Left cardiac atrium (tissue), 4 donors: ENCODE measurements around the gene CD244. TPM values are rescaled to one million over a fixed set of nuclear protein-coding genes. Genes with fewer than 3 reads are reported as not detected.
A peak's percentile ranks its signal among the peaks of the same experiment; 100 is the strongest.

Experiments used
- ATAC-seq, 2 donors: fragments of 200-7000 bp; cut with Tn5 transposase; one replicate each; pipeline ENCODE4 v1.9.1; 2020; ENCODE audit warnings: mild to moderate bottlenecking in 2 of 2, moderate library complexity in 2 of 2
- DNase-seq: peaks from one replicate; pipeline ENCODE4 v3.0.0-alpha.2; 2020
- intact Hi-C, 2 donors: fragments of 100-400 bp; cut with DNase I; formaldehyde crosslinking; loops; one replicate each; pipeline versions ENCODE4 v1.14.1 to v1.15.1; 2022 to 2023
- total RNA-seq, 2 donors: library from RNA; stranded (reverse); fragmentation: NEBNext Ultra II Directional; extraction: Animal tissue kit (Norgen Biotek cat#: 25700); gene quantifications; one replicate each; pipeline ENCODE4 v1.2.1, GENCODE V29; 2021
- donor health status: DM: no; HTN: yes; CAD: no.
- donor health status: DM: no; HTN: yes; CAD: no; lungs with severe emphysema.
- donor health status: DM: yes; HTN: yes; CAD: no.
- donor health status: Dilated cardiomyopathy.

CD244 gene
- total RNA-seq, 2 donors from 2014 or later, result 0.50 to 0.80 TPM

DNA sequence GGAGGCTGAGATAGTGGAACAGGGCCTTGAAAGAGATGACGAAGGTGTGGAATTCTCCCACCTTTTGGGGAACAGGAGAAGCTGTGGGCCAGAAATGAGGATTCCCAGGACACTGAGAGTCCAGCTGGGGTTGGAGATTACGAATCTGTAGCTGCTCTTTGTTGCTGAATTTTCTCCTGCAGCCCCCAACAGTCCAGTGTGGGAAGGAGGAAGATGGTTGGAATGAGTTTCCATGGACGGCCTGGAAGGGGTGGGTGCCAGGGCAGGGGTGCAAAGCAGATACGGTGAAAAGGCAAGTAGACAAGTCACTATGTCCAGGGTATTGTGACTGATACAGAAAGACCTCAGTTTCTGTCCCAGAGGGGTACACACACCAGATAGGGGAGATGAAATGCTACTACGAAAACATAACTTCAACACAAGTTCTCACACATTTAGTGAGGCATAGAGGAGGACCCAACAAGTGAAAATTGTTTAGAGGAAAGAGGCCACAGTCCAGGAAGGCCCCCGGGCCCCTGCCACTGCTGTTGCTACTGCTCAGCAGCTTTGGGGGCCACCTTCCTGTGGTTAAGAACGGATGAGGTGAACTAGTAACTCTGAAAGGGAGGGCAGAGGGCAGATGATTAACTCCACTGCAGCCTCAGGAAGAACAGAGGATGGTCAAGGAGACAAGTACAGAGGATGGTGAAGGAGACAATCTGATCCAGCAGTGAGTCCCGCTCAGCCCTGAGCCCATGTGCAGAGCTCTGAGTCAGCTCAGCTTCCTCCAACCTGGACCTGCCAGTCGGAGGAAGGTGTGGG, 7.3 kb downstream of the CD244 start:
- no peak for DNase-seq
- intact Hi-C loops, result no loop called here
- no peak for ATAC-seq

DNA sequence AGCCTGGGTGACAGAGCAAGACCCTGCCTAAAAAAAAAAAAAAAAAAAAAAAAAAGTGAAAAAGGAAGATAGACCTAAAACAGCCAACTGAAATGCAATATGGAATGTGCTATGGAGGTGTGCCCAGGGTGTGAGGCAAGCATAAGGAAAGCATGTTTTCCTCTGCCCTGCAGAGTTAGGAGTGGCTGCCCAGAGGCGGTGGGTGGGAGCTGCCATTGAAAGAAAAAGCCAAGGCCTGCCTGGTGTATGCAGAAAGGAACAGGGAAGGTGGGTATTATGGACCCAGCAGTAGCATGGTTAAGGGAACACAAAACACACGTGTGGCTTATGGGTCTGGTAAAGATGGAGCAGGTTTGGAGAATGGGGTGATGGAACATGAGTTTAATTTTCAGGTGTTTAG, 8.9 kb downstream of the CD244 start:
- ATAC-seq (no peak), DNase-seq (no peak)
- intact Hi-C loops, result no loop called here

DNA sequence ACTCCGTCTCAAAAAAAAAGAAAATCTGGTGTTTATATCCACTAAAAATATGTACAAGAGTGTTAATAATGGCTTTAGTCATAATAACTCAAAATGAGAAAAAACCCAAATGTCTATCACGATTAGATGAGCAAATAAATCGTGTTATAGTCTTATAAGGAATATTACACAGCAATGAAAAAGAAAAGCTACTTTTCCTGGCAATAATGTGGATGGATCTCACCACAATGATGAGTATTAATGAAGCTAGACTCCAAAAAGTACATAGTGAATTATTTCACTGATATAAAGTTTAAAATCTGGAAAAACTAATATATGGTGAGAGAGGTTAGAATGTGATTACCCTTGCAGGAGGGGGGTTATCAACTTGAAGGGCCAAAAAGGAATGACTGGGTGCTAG, 9.7 kb downstream of the CD244 start:
- DNase-seq (no peak), ATAC-seq (no peak)
- intact Hi-C loops, result no loop called here

DNA sequence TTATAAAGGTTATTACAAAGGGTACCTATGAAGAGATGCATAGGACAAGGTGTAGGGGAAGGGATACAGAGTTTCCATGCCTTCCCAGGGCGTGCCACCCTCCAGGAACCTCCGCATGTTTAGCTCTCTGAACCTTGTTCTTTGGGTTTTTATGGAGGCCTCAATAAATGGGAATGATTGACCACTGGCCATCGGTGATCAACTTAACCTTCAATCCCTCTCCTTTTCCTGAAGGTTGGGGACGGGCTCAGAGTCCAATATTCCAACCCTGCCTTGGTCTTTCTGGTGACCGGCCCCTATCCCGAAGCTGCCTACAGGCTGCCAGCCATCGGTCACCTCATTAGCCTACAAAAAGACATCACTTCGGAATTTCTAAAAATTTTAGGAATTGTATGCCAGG, 11.7 kb downstream of the CD244 start:
- DNase-seq, result no peak
- intact Hi-C loops, result no loop called here
- ATAC-seq, result no peak

DNA sequence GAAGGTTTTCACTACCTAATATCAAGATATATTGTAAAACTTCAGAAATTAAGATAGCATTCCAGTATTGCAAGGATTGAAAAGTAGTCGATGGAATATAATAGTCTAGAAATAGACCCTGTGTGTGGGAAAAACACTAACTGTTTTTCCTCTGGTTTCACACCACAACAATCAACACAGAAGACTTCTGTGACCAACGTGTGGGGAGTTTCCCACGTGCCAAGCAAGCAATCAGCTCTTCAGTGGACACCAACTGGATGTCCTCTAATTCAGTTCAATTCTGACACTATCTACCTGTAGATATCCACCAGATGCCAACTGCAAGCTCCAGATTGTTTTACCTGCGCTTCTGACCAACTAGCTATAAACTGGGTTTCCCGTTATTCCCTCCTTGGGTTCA, 12.1 kb downstream of the CD244 start:
- DNase-seq, result no peak
- intact Hi-C loops, result no loop called here
- ATAC-seq, result no peak

DNA sequence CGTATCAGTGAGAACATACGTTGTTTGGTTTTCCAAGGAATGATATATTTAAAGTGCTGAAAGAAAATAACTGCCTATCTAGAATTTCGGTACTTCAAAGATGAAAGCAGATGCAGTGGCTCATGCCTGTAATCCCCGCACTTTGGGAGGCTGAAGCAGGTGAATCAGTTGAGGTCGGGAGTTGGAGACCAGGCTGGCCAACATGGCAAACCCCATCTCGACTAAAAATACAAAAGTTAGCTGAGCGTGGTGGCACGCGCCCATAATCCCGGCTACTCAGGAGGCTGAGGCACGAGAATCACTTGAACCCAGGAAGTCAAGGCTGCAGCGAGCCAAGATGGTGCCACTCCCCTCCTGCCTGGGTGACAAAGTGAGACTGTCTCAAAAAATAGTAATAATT, 16.4 kb downstream of the CD244 start:
- intact Hi-C loops, result no loop called here
- DNase-seq (no peak), ATAC-seq (no peak)

DNA sequence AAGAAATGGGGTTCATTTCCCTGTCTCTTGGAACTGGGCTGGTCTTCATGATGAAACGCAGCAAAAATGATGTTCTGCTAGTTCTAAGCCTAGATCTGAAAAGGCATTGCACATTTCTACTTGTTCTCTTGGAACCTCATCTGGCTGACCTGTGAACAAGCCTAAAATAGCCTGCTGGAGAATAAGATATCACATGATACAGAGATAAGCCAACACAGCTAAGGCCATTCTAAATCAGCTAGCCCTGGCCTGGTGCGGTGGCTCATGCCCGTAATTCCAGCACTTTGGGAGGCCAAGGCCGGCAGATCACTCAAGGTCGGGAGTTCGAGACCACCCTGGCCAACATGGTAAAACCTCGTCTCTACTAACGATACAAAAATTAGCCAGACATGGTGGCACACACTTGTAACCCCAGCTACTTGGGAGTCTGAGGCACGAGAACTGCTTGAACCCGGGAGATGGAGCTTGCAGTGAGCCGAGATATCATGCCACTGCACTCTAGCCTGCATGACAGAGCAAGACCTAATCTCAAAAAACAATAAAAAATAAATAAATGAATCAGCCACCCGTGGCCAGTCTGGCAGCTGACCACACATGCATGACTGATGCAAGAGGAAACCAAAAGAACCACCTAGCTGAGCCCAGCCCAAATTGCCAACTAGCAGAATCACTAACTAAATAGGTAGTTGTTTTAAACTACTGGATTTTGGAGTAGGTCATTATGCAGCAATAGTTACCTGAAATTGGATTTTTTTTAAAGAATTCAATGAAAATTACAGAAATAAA, 18.0 kb downstream of the CD244 start:
- intact Hi-C loops, result no loop called here
- DNase-seq (no peak), ATAC-seq (no peak)

DNA sequence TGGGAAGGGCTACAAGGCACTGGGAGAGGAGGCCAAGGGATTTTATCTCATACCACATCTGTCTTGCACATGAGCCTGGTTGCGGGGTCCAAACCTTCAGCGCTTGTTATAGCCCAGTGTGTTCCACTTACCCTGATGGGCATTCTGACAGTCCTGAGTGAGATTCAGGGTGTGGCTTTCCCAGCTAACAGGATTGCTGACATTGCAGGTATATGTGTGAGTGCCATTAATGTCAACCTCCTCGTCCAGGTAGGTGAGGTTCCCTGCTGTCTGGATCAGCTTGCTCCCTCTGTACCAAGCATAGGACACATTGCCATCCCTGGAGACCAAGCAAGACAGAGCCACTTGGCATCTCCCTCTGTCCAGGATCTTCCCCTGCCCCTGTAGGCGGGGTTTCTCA, 21.6 kb downstream of the CD244 start:
- intact Hi-C loops, result no loop called here
- ATAC-seq, result no peak

DNA sequence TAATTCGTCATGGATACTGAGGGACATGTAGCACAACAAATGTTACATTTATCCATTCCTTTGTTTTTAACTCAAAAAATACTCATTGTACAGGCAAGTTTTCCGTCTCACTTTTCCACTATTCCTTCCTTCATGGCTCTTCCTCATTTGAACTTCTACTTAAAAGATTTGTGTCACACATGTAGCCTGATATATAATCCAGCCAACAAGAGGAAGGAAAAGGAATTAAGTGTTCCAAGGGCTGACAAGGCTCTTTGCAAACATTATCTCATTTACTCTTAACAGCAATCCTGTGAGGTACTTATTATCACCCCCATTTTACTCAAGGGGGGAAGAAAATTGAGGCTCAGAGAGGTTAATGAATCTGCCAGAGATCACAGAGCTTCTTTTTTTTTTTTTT, 22.9 kb downstream of the CD244 start:
- DNase-seq (no peak), ATAC-seq (no peak)
- intact Hi-C loops, result loop anchor here (5.0 to 10.0 kb wide), 2 partner anchors 113 to 255 kb away; partner anchors contain the start of genes ITLN2 (in 2 of the 2) and KLHDC9 (in 2 of the 2)

More for the DNA sequence above, 21.6 kb downstream of the CD244 start:
- DNase-seq, result no peak

DNA sequence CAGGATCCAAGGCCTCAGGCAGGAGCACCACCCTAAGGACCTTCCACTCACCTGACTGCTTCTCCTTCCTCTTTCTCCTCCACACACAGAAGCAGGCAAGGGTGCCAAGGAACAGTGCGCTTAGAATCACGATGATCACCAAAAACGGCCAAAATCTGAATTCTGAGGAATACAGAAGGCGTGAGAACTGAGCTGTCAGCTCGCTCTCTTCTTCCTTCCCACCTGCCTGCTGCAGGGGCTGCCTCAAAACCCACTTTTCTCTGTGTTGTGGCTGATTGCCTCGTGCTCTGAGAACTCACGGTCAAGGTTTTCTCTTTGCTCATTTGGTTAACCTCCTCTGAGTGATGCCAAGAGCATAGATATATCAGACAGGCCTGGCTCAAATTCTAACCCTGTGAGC, 23.8 kb downstream of the CD244 start:
- no peak for ATAC-seq
- intact Hi-C loops, result loop anchor here (5.0 to 10.0 kb wide), 2 partner anchors 113 to 256 kb away; partner anchors contain the start of genes ITLN2 (in 2 of the 2) and KLHDC9 (in 2 of the 2)
- DNase-seq, result no peak

DNA sequence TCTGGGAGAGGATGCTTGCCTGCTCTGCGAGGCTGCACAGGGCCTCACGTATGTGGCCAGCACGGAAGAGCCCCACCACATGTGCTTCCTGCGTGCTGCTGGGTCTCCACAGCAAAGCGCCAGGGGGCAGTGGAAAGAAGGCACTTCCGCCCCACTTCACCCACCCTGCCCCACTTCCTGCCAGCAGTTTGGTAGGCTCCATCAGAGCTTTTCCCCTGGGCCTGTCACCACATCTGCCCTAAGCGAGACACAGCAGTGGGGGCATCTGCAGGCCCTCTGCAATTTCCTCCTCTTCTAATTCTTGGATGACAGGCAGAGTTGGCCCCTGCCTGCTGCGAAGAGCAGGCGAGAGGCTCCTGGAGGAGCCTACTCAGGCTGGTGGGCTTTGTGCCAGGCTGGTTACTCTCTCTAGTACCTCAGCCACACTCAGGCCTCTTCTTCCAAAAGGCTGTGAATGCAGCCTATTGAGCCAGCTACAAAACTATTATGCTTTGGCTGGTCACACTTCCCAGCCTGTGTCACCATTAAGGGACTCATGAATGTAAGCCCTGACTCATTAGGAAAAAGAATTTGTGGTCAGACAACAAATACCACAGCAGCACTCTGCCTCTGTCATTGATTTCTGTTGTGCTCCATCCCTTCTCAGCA, 25.0 kb downstream of the CD244 start:
- intact Hi-C loops, result loop anchor here (5.0 to 10.0 kb wide), 2 partner anchors 115 to 257 kb away; partner anchors contain the start of genes ITLN2 (in 2 of the 2) and KLHDC9 (in 2 of the 2)
- ATAC-seq (peak; percentile 70 to 87), DNase-seq (peak; percentile 32)

DNA sequence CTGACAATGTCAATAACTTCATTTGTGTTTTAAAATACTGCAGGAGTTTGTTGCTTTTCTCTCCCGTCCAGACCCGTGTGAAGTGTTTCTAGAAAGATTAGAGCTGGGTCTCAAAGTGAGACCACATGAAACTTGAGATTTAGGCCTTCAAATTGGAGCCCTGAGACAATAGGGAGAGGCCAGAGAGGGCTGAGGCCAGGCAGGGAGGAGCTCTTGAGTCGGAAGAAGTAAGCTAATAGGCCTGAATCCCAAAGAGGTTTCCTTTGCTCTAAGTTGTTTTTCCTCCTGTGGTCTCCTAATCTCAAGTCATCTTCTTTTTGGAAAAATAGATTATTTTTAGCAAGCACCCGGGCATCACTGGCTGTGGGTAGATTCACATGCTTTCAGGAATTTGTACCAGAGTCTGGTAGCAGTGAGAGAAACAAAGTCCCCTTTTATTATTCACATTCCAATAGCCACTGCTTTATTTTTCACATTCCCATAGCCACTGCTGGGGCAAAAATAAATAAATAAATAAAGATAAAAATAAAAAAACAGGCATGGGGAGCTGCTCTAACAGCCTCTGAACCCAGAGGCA, 25.6 kb downstream of the CD244 start:
- intact Hi-C loops, result loop anchor here (5.0 to 10.0 kb wide), 2 partner anchors 115 to 258 kb away; partner anchors contain the start of genes ITLN2 (in 2 of the 2) and KLHDC9 (in 2 of the 2)
- no peak for DNase-seq
- ATAC-seq, result no peak

DNA sequence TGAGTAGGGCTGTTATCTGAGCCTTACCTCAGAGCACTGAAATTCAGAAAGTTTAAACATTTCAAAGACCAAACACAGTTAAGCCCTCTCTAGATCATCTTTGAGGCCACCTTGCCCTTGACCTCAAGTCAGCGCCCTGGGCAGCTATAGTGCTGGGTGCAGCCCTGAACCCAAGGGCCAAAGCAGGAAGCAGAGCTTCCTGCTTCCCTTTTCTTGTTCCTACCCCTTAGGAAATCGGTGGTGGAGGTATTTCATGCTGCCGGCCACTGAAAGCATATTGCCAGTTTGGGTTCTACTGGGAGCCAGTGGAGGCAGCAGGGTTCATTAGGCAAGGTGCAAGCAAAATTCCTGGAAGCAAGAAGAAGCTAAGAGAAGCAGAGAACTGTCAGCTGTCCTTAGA, 26.1 kb downstream of the CD244 start:
- DNase-seq (no peak), ATAC-seq (no peak)
- intact Hi-C loops, result loop anchor here (5.0 to 10.0 kb wide), 2 partner anchors 116 to 258 kb away; partner anchors contain the start of genes ITLN2 (in 2 of the 2) and KLHDC9 (in 2 of the 2)

DNA sequence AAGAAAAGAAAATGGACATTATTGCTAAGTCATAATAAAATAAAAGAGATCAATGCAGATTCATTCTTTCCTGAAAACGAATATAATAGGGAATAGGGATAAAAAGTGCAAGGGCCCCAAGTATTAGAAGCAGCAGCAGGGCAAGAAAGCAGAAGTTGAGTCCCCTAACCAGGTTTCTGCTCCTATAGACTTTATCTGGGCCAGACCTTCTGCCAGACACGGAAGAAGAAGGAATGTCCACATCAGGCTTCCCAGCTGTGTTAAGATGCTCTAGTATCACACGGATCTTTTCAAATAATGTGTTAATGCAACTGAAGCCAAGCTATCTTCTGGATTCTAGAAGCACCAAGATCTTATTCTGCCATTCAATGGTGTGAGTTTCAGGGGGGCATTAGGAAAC, 26.9 kb downstream of the CD244 start:
- intact Hi-C loops, result loop anchor here (5.0 to 10.0 kb wide), 2 partner anchors 117 to 259 kb away; partner anchors contain the start of genes ITLN2 (in 2 of the 2) and KLHDC9 (in 2 of the 2)
- no peak for DNase-seq
- no peak for ATAC-seq

DNA sequence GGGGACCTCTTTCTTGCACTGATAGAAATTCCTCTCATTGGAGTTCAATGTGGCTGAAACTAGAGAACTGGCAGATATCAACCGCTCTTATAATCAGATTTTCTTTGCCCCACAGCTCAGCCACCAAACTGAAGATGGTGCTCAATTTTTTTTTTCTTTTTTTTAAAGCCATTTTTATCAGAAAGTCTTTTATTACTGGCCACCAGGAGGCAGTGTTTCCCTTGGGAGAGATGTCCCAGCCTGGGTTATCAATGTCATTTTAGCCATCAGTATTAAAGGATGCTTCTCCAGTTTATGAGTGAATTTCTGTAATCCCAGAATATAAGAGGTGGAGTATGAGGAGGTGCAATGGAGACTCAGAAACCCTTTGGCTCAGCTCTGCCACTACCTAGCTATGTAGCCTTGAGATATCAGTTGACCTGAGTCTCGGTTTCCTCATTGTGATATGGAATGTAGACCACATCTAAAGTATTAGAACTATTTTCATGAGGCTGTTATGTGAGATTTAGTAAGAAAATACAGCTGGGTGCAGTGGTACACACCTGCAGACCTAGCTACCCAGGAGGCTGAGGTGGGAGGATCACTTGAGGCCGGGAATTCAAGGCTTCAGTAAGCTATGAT, 27.6 kb downstream of the CD244 start:
- no peak for DNase-seq
- no peak for ATAC-seq
- intact Hi-C loops, result loop anchor here (5.0 to 10.0 kb wide), 3 partner anchors 108 to 260 kb away; partner anchors contain the start of genes ITLN2 (in 2 of the 2) and KLHDC9 (in 2 of the 2)

DNA sequence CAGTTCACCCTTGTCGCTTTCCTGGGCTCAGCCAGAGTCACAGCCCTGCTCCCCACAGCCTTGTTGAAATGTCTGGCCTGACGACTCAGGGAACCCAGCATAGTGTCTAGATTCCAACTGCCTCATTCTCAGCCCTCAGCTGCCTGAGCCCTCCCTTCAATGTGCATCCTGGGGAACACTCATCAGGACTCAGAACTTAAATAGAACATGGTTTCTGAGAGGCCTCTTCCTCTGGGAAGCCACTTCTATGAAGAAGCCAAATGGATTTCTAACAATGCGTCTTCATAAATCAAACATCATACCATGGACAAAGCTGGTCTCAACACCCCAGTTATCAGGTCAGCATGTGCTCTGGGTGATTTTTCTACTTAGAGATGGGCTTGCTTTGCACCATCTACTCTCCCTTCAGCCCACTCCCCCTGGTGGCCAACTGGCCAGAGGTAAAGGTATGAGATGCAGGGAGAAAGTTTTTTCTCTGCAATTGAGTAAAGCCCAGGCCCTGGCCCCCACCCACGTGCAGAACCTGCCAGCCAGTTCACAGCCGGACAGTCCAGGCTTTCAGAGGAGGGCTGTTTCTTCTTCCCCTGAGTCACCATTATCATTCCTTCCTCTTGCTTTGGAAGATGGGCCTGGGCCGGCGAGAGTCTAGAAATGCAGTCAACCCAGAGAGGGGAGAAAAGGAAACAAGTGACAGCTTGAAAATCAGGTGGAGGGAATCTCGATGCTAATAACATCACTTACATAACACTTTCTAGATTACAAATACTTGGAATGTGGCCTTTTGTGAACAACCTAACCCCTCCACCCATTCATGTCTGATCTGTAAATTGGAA, 32.1 kb downstream of the CD244 start:
- peak; percentile 55 to 84 for ATAC-seq
- intact Hi-C loops, result loop anchor here (5.0 to 10.0 kb wide), 2 partner anchors 103 to 264 kb away; partner anchors contain the start of gene KLHDC9 (in 2 of the 2)
- DNase-seq, result peak; percentile 69

DNA sequence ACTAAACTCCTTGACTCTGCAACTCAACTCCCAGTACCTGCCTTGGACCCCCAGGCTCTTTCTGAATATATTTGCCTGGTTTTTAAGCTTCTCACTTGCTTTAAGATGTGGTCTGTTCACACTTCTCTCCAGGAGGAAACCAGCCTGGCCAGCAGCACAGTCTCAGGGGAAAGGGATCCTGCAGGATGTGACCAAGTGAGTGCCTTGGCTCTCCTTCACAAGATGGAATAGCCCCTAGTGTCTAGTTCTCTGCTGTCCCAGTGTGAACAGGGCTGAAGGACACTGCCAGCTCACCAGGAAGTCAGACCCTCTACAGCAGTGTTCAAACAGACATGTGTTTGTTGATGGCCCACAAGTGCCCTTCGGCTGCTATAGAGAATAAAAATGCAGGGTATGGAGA, 32.9 kb downstream of the CD244 start:
- DNase-seq, result no peak
- intact Hi-C loops, result loop anchor here (5.0 to 10.0 kb wide), 2 partner anchors 102 to 265 kb away; partner anchors contain the start of gene KLHDC9 (in 2 of the 2)
- no peak for ATAC-seq
